ENCODE data around the gene RAB30. TPM values are rescaled to one million over a fixed set of nuclear protein-coding genes. Genes with fewer than 3 reads are reported as not detected.

RAB30 gene
- total RNA-seq, 1 experiment from 2014 or later: 15.0 TPM

GRCh38 chr11:83064011-83064410 lies 7.7 kb downstream of the RAB30 start:
- intact Hi-C loops (cut with micrococcal nuclease; ENCODE audit: unreplicated experiment): no loop called here
- BruUV-seq (replicated peaks): no TSS peak
- Histone ChIP-seq H3K4me1 (ENCODE audit: insufficient read depth, low read length, poor library complexity, severe bottlenecking) (peaks cover 7% of the 10 kb centered on the region), H3K4me3 (ENCODE audit: low read depth, low read length, poor library complexity, severe bottlenecking) (no peak overlapping the region), H3K9me3 (ENCODE audit: low read depth, low read length, poor library complexity, severe bottlenecking) (no peaks in the 10 kb centered on the region), H3K36me3 (ENCODE audit: insufficient read depth, low read length, poor library complexity, severe bottlenecking) (no peaks in the 10 kb centered on the region), H3K27me3 (replicated peaks; ENCODE audit: insufficient read depth, low read depth, low read length, poor library complexity) (no peaks in the 10 kb centered on the region), H3K27ac (ENCODE audit: low read depth, low read length, poor library complexity, severe bottlenecking) (no peak overlapping the region)
- ChIA-PET POLR2A (ENCODE audit: low non-redundant PET) (no interaction called here), CTCF (no interaction called here)
- TF ChIP-seq EZH2 (IDR thresholded peaks at IDR 0.05; ENCODE audit: borderline replicate concordance, low read depth, low read length, poor library complexity, severe bottlenecking): no peak
- TF ChIP-seq CTCF (conservative IDR thresholded peaks at IDR 0.05; ENCODE audit: low read depth, low read length): no peak
- DNase-seq (ENCODE audit: low spot score): no peak

GRCh38 chr11:83063073-83063754 lies 8.5 kb downstream of the RAB30 start:
- Histone ChIP-seq H3K27me3 (replicated peaks; ENCODE audit: insufficient read depth, low read depth, low read length, poor library complexity) (no peaks in the 10 kb centered on the region), H3K27ac (ENCODE audit: low read depth, low read length, poor library complexity, severe bottlenecking) (no peak overlapping the region), H3K4me3 (ENCODE audit: low read depth, low read length, poor library complexity, severe bottlenecking) (no peak overlapping the region), H3K36me3 (ENCODE audit: insufficient read depth, low read length, poor library complexity, severe bottlenecking) (no peaks in the 10 kb centered on the region), H3K9me3 (ENCODE audit: low read depth, low read length, poor library complexity, severe bottlenecking) (no peaks in the 10 kb centered on the region), H3K4me1 (ENCODE audit: insufficient read depth, low read length, poor library complexity, severe bottlenecking) (peaks cover 7% of the 10 kb centered on the region)
- POLR2A ChIA-PET (ENCODE audit: low non-redundant PET): interaction anchor here (1.2 kb wide), 1 partner anchor 8 kb away, joined by 6 read pairs; the partner anchor contains the start of gene RAB30
- intact Hi-C loops (cut with micrococcal nuclease; ENCODE audit: unreplicated experiment): no loop called here
- BruUV-seq (replicated peaks): no TSS peak
- DNase-seq (ENCODE audit: low spot score): peak; percentile 26
- CTCF ChIA-PET: no interaction called here
- no peak for TF ChIP-seq CTCF (conservative IDR thresholded peaks at IDR 0.05; ENCODE audit: low read depth, low read length)
- TF ChIP-seq EZH2 (IDR thresholded peaks at IDR 0.05; ENCODE audit: borderline replicate concordance, low read depth, low read length, poor library complexity, severe bottlenecking): no peak

- Histone ChIP-seq H3K4me3 (ENCODE audit: low read depth, low read length, poor library complexity, severe bottlenecking) (no peak overlapping the region), H3K9me3 (ENCODE audit: low read depth, low read length, poor library complexity, severe bottlenecking) (no peaks in the 10 kb centered on the region), H3K27ac (ENCODE audit: low read depth, low read length, poor library complexity, severe bottlenecking) (no peak overlapping the region), H3K4me1 (ENCODE audit: insufficient read depth, low read length, poor library complexity, severe bottlenecking) (peaks cover 7% of the 10 kb centered on the region), H3K27me3 (replicated peaks; ENCODE audit: insufficient read depth, low read depth, low read length, poor library complexity) (no peaks in the 10 kb centered on the region), H3K36me3 (ENCODE audit: insufficient read depth, low read length, poor library complexity, severe bottlenecking) (no peaks in the 10 kb centered on the region)
- no TSS peak for BruUV-seq (replicated peaks)
- TF ChIP-seq EZH2 (IDR thresholded peaks at IDR 0.05; ENCODE audit: borderline replicate concordance, low read depth, low read length, poor library complexity, severe bottlenecking): no peak
- no peak for TF ChIP-seq CTCF (conservative IDR thresholded peaks at IDR 0.05; ENCODE audit: low read depth, low read length)
- ChIA-PET POLR2A (ENCODE audit: low non-redundant PET) (interaction anchor here (1.2 kb wide), 1 partner anchor 10 kb away, joined by 6 read pairs; the partner anchor contains the start of gene RAB30), CTCF (interaction anchor here (0.7 kb wide), 1 partner anchor 195 kb away, joined by 4 read pairs; no protein-coding TSS in a partner anchor)
- intact Hi-C loops (cut with micrococcal nuclease; ENCODE audit: unreplicated experiment): no loop called here
- no peak for DNase-seq (ENCODE audit: low spot score)
These were observed 9.8 kb downstream of the RAB30 start for GRCh38 chr11:83061883-83062282.

All from A673 (cell line).